Measurements from ENCODE around the gene OSBPL6. TPM values are rescaled to one million over a fixed set of nuclear protein-coding genes. Genes with fewer than 3 reads are reported as not detected.

Gene OSBPL6
- total and polyA plus RNA-seq, 2 of the 13 experiments (the other 11 are each of a cell fraction or from before 2014, with no cell fraction given): 0.03 to 0.11 TPM

DNA sequence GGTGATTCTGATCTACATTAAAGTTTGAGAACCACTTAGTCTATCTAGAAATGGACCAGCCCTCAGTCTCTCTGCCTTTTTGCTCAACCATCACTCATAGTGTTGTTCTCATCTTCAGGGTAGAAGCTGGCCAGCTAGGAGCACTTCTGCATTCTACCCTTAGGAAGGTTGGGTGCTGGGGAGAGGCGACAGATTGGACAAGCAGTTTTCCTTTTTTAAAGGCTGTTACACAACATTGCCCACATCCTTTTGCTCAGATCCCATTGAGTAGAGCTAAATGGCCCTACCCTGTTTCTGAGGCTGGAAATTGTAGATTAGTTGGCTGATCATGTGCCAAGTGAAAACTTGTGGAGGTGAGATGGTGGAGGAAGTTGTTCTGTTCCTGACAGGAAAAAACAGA is 35.6 kb downstream of the OSBPL6 start:
- no peaks in the 10 kb centered on the region for H4K20me1 ChIP-seq (ENCODE audit: insufficient read depth, low read length)
- no peak overlapping the region for H3K27ac ChIP-seq (ENCODE audit: extremely low read length, insufficient read depth, low read length)
- no peaks in the 10 kb centered on the region for H3K9me3 ChIP-seq (ENCODE audit: low read length)
- H3K4me3 ChIP-seq (replicated peaks in 1 of 3; ENCODE audit: insufficient read depth in 1 of 3, low read depth in 2 of 3, low read length in 3 of 3): no peak overlapping the region
- in situ Hi-C loops (cut with HindIII; ENCODE audit: extremely low pct_ligation_motif_present, low pct_unique_long_range_greater_than_20kb): no loop called here
- ATAC-seq (no peak), FAIRE-seq (no peak), DNase-seq (ENCODE audit: low spot score) (no peak)
- H3K9ac ChIP-seq (ENCODE audit: insufficient read depth, low read depth, low read length): no peak overlapping the region
- no peaks in the 10 kb centered on the region for H3K36me3 ChIP-seq (replicated peaks in 1 of 2; ENCODE audit: control insufficient read depth in 1 of 2, insufficient read depth in 2 of 2, low read length in 2 of 2)
- no peaks in the 10 kb centered on the region for H3K79me2 ChIP-seq (ENCODE audit: insufficient read depth, low read length)
- H3K4me1 ChIP-seq (ENCODE audit: insufficient read depth, low read length): no peaks in the 10 kb centered on the region
- no peaks in the 10 kb centered on the region; a peak in 1 of 5 replicates for H3K27me3 ChIP-seq (ENCODE audit: control insufficient read depth in 1 of 2, insufficient read depth in 2 of 2, low read length in 2 of 2)
- ChIA-PET CTCF (ENCODE audit: low intra/inter-chr PET ratio, low total read pairs) (no interaction called here), POLR2A (no interaction called here)
- TF ChIP-seq, protein P1, sequence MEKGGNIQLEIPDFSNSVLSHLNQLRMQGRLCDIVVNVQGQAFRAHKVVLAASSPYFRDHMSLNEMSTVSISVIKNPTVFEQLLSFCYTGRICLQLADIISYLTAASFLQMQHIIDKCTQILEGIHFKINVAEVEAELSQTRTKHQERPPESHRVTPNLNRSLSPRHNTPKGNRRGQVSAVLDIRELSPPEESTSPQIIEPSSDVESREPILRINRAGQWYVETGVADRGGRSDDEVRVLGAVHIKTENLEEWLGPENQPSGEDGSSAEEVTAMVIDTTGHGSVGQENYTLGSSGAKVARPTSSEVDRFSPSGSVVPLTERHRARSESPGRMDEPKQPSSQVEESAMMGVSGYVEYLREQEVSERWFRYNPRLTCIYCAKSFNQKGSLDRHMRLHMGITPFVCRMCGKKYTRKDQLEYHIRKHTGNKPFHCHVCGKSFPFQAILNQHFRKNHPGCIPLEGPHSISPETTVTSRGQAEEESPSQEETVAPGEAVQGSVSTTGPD (CRISPR knock-in tag; IDR thresholded peaks at IDR 0.05): no peak
- TF ChIP-seq, protein P2, sequence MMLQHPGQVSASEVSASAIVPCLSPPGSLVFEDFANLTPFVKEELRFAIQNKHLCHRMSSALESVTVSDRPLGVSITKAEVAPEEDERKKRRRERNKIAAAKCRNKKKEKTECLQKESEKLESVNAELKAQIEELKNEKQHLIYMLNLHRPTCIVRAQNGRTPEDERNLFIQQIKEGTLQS (CRISPR knock-in tag; IDR thresholded peaks at IDR 0.05): no peak
- no peak for TF ChIP-seq ZNF329 (CRISPR knock-in tag; IDR thresholded peaks at IDR 0.05; ENCODE audit: low read depth)
- TF ChIP-seq ZNF331 (CRISPR knock-in tag; IDR thresholded peaks at IDR 0.05): no peak
- TF ChIP-seq ZNF432 (CRISPR knock-in tag; IDR thresholded peaks at IDR 0.05; ENCODE audit: borderline replicate concordance): no peak
- TF ChIP-seq, protein P3, sequence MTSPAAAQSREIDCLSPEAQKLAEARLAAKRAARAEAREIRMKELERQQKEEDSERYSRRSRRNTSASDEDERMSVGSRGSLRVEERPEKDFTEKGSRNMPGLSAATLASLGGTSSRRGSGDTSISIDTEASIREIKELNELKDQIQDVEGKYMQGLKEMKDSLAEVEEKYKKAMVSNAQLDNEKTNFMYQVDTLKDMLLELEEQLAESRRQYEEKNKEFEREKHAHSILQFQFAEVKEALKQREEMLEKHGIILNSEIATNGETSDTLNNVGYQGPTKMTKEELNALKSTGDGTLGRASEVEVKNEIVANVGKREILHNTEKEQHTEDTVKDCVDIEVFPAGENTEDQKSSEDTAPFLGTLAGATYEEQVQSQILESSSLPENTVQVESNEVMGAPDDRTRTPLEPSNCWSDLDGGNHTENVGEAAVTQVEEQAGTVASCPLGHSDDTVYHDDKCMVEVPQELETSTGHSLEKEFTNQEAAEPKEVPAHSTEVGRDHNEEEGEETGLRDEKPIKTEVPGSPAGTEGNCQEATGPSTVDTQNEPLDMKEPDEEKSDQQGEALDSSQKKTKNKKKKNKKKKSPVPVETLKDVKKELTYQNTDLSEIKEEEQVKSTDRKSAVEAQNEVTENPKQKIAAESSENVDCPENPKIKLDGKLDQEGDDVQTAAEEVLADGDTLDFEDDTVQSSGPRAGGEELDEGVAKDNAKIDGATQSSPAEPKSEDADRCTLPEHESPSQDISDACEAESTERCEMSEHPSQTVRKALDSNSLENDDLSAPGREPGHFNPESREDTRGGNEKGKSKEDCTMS (CRISPR knock-in tag; conservative IDR thresholded peaks at IDR 0.05): no peak
- TF ChIP-seq SUZ12 (IDR thresholded peaks at IDR 0.05; ENCODE audit: low read depth, low read length): no peak
- no peak for TF ChIP-seq MAF1 (CRISPR knock-in tag; IDR thresholded peaks at IDR 0.05; ENCODE audit: borderline replicate concordance)
- TF ChIP-seq SAP130 (CRISPR knock-in tag; IDR thresholded peaks at IDR 0.05; ENCODE audit: low read depth): no peak
- TF ChIP-seq, protein P4, sequence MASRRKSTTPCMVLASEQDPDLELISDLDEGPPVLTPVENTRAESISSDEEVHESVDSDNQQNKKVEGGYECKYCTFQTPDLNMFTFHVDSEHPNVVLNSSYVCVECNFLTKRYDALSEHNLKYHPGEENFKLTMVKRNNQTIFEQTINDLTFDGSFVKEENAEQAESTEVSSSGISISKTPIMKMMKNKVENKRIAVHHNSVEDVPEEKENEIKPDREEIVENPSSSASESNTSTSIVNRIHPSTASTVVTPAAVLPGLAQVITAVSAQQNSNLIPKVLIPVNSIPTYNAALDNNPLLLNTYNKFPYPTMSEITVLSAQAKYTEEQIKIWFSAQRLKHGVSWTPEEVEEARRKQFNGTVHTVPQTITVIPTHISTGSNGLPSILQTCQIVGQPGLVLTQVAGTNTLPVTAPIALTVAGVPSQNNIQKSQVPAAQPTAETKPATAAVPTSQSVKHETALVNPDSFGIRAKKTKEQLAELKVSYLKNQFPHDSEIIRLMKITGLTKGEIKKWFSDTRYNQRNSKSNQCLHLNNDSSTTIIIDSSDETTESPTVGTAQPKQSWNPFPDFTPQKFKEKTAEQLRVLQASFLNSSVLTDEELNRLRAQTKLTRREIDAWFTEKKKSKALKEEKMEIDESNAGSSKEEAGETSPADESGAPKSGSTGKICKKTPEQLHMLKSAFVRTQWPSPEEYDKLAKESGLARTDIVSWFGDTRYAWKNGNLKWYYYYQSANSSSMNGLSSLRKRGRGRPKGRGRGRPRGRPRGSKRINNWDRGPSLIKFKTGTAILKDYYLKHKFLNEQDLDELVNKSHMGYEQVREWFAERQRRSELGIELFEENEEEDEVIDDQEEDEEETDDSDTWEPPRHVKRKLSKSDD (CRISPR knock-in tag; IDR thresholded peaks at IDR 0.05; ENCODE audit: low read depth): no peak
- TF ChIP-seq IKZF1 (IDR thresholded peaks at IDR 0.05): no peak
- no peak for TF ChIP-seq ZNF350 (CRISPR knock-in tag; IDR thresholded peaks at IDR 0.05; ENCODE audit: borderline replicate concordance, low read depth)
- TF ChIP-seq ZNF777 (CRISPR knock-in tag; IDR thresholded peaks at IDR 0.05): no peak
- TF ChIP-seq, protein P5, sequence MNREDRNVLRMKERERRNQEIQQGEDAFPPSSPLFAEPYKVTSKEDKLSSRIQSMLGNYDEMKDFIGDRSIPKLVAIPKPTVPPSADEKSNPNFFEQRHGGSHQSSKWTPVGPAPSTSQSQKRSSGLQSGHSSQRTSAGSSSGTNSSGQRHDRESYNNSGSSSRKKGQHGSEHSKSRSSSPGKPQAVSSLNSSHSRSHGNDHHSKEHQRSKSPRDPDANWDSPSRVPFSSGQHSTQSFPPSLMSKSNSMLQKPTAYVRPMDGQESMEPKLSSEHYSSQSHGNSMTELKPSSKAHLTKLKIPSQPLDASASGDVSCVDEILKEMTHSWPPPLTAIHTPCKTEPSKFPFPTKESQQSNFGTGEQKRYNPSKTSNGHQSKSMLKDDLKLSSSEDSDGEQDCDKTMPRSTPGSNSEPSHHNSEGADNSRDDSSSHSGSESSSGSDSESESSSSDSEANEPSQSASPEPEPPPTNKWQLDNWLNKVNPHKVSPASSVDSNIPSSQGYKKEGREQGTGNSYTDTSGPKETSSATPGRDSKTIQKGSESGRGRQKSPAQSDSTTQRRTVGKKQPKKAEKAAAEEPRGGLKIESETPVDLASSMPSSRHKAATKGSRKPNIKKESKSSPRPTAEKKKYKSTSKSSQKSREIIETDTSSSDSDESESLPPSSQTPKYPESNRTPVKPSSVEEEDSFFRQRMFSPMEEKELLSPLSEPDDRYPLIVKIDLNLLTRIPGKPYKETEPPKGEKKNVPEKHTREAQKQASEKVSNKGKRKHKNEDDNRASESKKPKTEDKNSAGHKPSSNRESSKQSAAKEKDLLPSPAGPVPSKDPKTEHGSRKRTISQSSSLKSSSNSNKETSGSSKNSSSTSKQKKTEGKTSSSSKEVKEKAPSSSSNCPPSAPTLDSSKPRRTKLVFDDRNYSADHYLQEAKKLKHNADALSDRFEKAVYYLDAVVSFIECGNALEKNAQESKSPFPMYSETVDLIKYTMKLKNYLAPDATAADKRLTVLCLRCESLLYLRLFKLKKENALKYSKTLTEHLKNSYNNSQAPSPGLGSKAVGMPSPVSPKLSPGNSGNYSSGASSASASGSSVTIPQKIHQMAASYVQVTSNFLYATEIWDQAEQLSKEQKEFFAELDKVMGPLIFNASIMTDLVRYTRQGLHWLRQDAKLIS (CRISPR knock-in tag; IDR thresholded peaks at IDR 0.05): no peak
- no peak overlapping the region for H2AFZ ChIP-seq (ENCODE audit: low read length)
- no peak overlapping the region for H3K4me2 ChIP-seq (ENCODE audit: low read depth, low read length)
- BruUV-seq (replicated peaks): no TSS peak
- intact Hi-C loops (cut with micrococcal nuclease; ENCODE audit: unreplicated experiment): no loop called here
- WGBS (ENCODE audit: low lambda C conversion rate): 53% methylated on average over 1 of the region's 1 CpG
